GM19455 (cell line): ENCODE measurements around the gene MAD1L1.

Experiments
- ATAC-seq: cut with Tn5 transposase; IDR thresholded peaks from one replicate; pipeline ENCODE4 v1.9.1; 2021; ENCODE audit not compliant: unreplicated experiment

The MAD1L1 gene

GRCh38 chr7:2122651-2123050 is 110.1 kb downstream of the MAD1L1 start:
- no peak for ATAC-seq

DNA sequence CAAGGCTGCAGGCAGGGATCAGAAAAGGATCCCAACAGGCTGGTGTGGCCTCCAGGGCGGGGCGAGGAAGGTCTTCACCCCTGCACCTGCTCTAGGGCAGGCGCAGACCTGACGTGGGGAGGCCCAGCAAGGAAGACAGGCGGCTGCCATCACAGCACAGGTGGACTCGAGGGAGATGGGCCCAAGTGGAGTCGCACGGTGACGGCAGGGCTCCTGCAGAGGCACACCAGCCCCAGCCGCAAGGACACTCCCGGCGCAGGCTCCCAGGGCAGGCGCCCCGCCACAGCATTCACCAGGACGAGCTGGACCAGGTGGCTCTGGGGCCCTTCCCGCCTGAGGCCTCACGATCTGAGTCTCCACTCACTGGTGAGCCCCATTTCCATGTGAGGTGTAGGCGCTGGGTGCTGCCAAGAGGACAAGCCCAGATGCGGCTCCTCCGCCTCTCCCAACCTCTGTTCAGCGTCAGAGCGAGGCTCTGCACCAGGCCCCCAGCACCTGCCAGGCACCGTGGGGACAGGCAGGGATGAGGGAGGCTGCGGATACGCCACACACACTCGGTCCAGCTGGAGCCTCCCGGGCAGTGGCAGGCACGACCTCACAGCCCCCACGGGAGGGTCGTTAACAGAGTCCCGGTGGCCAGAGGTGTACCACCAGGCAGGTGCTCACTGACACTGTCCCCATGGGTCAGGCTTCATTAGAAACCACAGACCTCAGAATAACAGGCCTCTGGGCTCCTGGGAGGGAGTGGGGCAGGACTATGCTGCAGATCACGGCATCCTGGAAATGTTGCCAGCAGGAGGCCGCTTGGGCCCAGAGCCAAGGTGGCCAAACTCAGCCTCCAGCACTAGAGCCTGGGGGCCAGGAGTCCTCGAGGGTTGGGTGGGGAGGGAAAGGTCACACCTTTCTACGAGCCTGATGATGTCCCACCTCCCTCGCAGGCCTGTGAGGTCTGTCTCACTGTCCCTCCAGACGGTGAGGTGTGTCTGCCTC is 111.6 kb downstream of the MAD1L1 start:
- ATAC-seq, result no peak

DNA sequence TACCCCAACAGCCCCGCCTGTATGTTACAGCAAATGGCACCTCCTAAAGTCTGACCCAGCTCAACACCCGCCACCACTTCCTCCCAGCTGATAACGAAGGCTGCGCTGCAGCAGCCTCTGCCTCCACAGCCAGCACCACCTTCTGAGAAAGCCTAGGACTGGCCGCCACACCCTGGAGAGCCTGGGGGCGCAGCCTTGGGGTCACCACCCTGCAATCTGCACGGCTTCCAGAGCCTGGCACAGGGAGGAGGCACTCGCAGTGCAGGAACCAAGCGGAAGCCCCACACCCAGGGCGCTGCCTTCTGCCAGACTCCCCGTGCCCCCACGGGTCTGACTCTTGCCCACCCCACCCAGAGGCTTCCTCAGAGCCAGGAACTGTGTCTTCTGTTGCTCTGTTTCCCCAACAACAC is 112.5 kb downstream of the MAD1L1 start:
- no peak for ATAC-seq

GRCh38 chr7:2118630-2119190 is 114.0 kb downstream of the MAD1L1 start:
- no peak for ATAC-seq

GRCh38 chr7:2118056-2118455 is 114.7 kb downstream of the MAD1L1 start:
- no peak for ATAC-seq

GRCh38 chr7:2117646-2118045 is 115.1 kb downstream of the MAD1L1 start:
- no peak for ATAC-seq

- no peak for ATAC-seq
Measured at GRCh38 chr7:2116989-2117591, 115.7 kb downstream of the MAD1L1 start.

GRCh38 chr7:2116448-2116810 is 116.3 kb downstream of the MAD1L1 start:
- ATAC-seq, result no peak

GRCh38 chr7:2115760-2116447 is 116.8 kb downstream of the MAD1L1 start:
- ATAC-seq, result no peak

GRCh38 chr7:2114926-2115759 is 117.6 kb downstream of the MAD1L1 start:
- ATAC-seq, result no peak

GRCh38 chr7:2114052-2114451 is 118.7 kb downstream of the MAD1L1 start:
- no peak for ATAC-seq

- ATAC-seq, result no peak
Measured at GRCh38 chr7:2112261-2113198, 120.2 kb downstream of the MAD1L1 start.

GRCh38 chr7:2111568-2111967 is 121.2 kb downstream of the MAD1L1 start:
- no peak for ATAC-seq

DNA sequence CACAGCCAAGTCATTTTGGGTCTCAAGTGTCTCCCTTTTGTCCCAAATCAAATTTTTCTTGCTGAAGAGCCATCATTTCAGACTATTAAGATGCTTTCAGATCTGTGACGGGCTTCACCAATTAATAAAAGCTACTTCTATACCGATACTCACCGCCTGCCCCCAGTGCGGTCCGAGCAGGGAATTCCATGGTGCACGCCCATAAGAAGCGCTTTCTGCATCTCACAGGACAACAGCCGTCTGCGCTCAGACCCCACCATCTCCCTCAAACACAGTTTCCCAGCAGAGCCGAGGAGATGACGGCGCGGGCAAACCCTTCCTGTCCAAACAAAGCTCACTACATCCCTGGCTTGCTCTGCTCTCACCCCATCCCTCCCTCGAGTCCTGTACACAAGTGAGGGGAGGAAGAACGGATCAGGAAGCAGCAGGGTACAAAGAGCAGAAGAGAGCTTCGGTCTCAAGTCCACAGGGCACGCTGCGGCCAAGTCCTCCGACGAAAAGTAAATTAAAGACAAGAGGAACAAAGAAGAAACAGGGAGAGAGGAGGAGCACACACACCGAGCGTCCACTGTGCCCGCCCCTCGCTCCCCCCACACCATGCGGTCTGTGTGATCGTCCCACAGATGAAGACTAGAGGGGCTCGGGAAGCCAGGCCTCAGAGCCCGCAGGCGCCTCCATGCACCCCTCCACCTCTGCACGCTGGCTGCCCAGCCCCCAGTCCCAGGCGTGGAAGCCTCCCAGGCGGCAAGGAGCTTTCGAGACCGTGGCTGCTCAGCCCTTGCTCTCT is 121.9 kb downstream of the MAD1L1 start:
- no peak for ATAC-seq

DNA sequence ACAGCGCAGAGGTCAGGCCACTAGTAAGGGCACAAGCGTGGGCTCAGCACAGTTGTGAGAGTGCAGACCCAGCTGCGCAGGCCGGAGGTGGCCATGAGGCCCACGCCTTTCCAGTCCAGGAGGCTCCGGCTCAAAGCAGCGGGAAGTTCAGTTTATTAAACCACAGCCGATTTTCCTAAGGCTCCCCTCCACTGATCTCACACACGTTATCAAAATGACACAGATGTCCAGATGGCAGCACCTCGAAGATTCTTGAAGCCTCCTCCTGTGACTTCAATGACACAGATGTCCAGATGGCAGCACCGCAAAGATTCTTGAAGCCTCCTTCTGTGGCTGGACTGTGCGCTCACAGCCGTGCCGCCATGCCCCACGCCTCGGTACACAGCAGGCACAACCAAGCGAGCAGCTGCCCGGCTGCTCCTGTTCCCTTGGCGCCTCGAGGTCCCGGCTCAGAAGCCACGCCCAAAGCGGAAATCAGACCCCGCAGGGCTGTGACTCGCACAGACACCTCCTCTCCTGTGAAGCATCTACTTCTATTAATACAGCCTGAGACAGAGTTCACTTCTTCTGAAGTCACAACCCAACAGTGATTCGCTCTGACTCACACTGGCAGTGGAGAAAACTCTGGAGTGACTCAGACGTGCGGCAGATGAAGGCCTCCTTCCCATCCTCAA is 122.7 kb downstream of the MAD1L1 start:
- ATAC-seq, result no peak

DNA sequence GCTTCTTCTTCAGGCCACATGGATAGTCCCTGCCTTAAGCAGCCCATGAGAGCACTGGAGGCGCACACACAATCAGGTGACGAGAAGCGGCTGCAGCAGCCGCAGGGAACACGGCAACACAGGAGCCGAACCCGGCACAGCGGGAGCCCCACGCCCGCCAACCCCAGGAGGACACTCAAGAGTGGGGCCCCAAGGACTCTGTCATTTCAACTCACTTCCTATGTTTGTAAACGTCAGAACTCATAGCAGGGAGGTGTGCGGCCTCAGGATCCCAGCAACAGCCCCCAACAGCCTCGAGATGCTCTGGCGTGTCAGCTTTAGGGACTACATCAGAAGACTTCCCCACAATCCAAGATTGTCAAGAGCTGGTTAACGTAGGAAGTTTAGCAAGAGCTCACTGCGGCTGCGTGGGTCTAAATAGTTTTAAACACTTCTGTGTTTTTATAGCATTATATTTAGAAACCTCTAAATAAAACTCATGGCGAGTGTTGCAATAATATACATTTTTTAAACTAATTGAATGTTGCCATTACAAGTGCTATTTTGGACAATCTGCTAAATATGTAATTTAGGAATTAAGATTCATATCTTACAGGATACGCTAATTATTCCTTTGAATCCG is 123.4 kb downstream of the MAD1L1 start:
- no peak for ATAC-seq

DNA sequence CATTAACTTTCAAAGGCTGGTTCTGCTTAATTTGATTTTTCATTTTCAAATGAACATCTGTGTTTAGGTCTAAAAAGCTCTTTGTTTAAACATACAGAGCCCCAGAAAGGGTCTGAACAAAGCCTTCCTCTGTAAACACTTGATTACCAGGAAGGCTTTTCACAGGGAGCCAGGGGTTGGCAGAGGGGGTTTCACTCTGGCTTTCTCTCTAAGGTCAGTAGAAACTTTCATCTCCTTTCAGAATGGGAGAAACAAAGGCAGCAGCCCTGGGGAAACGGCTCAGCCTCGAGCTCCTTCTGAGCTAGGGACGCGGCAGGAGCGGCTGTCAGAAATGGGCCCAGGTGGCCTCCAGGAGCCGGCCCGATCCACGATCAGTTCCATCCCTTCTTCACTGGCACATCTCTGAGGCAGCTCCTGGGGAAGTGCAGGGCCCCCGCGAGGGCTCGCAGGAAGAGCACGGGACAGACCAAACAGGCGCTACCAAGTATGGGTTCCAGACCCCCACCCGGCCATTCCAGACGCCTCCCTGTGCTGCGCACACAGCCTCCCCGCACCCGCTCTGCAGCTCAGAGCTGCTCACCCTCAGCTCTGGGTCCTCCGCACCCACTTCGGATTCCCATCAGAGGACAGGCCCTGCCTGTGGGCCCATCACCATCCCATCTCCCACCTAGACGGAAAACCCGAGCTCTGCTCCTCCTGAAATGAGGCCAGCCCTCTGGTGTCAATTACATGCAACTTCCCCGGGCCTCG is 124.1 kb downstream of the MAD1L1 start:
- ATAC-seq, result no peak
